ENCODE data around the gene SLC16A12. TPM values are rescaled to one million over a fixed set of nuclear protein-coding genes. Genes with fewer than 3 reads are reported as not detected.
A peak's percentile ranks its signal among the peaks of the same experiment; 100 is the strongest.

Gene SLC16A12
- total RNA-seq, 1 donor from 2014 or later, result 1.9 TPM

DNA sequence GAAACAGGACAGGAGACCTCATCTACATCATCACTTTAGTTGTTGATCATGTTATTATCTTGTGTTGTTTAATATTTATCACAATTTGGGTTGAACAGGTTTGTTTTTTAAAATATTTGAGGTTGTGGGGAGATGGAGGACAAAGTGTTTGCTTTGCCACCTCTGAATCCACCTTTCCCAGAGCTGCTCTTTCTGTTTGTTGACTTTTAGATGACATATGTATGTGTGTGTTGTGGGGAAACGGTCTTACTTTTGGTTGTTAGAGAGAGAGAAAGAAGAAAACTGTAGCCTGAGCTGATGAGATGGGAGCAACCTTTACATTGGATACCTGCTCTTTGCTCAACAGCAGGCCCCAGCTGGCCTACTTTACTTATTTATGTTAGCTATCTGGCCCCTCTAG lies 19.0 kb upstream of the SLC16A12 start:
- no peak for DNase-seq
- intact Hi-C loops (cut with DNase I), result no loop called here
- H3K4me1 ChIP-seq, result no peaks in the 10 kb centered on the region
- TF ChIP-seq, protein P1, sequence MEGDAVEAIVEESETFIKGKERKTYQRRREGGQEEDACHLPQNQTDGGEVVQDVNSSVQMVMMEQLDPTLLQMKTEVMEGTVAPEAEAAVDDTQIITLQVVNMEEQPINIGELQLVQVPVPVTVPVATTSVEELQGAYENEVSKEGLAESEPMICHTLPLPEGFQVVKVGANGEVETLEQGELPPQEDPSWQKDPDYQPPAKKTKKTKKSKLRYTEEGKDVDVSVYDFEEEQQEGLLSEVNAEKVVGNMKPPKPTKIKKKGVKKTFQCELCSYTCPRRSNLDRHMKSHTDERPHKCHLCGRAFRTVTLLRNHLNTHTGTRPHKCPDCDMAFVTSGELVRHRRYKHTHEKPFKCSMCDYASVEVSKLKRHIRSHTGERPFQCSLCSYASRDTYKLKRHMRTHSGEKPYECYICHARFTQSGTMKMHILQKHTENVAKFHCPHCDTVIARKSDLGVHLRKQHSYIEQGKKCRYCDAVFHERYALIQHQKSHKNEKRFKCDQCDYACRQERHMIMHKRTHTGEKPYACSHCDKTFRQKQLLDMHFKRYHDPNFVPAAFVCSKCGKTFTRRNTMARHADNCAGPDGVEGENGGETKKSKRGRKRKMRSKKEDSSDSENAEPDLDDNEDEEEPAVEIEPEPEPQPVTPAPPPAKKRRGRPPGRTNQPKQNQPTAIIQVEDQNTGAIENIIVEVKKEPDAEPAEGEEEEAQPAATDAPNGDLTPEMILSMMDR (IDR thresholded peaks at IDR 0.05), result no peak
- H3K27ac ChIP-seq, result no peak overlapping the region
- no peaks in the 10 kb centered on the region for H3K36me3 ChIP-seq
- H3K4me3 ChIP-seq, result no peak overlapping the region
- H3K27me3 ChIP-seq, result no peaks in the 10 kb centered on the region
- ATAC-seq, result no peak
- no peaks in the 10 kb centered on the region for H3K9me3 ChIP-seq

DNA sequence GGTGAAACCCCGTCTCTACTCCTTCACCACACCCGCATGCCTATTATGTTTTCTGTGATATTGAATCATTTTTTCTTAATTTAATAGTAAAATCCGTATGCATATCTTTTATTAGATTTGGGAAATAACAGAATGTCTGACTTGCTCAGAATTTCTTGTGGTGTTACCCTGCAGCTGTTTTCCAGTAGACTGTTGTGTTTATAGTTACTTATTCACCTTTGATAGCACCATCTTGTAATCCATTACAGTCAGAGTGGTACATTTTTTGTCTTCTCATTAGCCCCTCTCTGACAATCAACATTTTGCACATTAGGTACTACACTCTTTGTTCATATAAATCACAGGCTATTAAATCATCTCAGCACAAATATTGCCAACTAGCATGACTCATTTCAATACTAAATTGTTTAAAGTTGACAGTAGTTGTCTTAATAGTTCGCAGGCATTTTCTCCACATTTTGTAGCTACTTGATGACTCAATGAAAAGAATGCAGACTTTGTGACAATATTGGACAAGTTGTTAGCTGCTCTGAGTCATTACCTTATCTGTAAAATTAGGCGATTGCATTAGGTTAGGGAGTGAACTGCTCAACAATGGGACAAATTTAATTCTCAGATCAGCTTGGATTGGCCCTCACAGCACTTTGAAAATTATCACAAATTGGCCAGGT lies 17.8 kb upstream of the SLC16A12 start:
- Histone ChIP-seq H3K4me1 (no peaks in the 10 kb centered on the region), H3K27me3 (no peaks in the 10 kb centered on the region), H3K9me3 (no peaks in the 10 kb centered on the region), H3K27ac (no peak overlapping the region), H3K36me3 (no peaks in the 10 kb centered on the region), H3K4me3 (no peak overlapping the region)
- intact Hi-C loops (cut with DNase I), result no loop called here
- DNase-seq (no peak), ATAC-seq (no peak)
- TF ChIP-seq, protein P1 (IDR thresholded peaks at IDR 0.05), result no peak

DNA sequence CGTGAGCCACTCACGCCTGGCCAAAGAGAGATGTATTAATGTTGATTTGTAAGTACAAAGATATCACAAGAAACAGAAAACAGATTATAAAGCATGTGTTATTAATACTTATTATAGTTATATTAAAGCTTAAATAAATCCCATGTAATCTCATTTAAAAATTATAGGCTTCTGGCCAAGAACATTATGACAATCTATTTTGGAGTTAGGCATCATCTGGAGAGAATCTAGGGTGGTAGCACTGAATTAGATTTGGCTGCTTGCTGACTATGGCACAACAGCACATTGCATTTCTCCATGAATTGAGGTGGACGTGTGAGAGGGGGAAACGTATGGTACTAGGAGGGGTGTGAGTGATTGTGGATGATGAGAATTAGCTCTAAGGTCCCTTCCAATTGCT lies 16.8 kb upstream of the SLC16A12 start:
- Histone ChIP-seq H3K36me3 (no peaks in the 10 kb centered on the region), H3K4me1 (no peaks in the 10 kb centered on the region), H3K4me3 (no peak overlapping the region), H3K9me3 (no peaks in the 10 kb centered on the region), H3K27ac (no peak overlapping the region), H3K27me3 (no peaks in the 10 kb centered on the region)
- TF ChIP-seq, protein P1 (IDR thresholded peaks at IDR 0.05), result no peak
- intact Hi-C loops (cut with DNase I), result no loop called here
- no peak for DNase-seq
- no peak for ATAC-seq

DNA sequence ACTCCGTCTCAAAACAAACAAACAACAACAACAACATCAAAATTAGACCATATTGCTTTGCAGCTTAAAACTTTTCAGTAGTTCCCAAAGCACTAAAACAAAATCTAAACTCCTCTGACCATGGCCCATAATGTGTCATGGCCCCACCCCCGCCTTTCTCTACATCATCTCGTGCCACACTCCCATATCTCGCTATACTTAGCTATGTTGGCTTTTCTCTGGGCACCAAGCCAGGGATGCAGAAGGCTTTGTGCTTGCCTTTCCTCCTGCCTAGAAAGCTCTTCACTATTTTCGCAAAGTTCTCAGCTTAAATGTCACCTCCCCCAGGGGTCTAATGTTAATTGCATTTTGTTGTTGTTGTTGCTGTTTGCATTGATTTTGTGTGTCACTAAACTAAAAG lies 15.1 kb upstream of the SLC16A12 start:
- TF ChIP-seq, protein P1 (IDR thresholded peaks at IDR 0.05), result no peak
- H3K9me3 ChIP-seq, result no peaks in the 10 kb centered on the region
- DNase-seq (no peak), ATAC-seq (no peak)
- no peaks in the 10 kb centered on the region for H3K36me3 ChIP-seq
- intact Hi-C loops (cut with DNase I), result no loop called here
- H3K4me1 ChIP-seq, result no peaks in the 10 kb centered on the region
- no peak overlapping the region for H3K27ac ChIP-seq
- H3K27me3 ChIP-seq, result no peaks in the 10 kb centered on the region
- H3K4me3 ChIP-seq, result no peak overlapping the region

DNA sequence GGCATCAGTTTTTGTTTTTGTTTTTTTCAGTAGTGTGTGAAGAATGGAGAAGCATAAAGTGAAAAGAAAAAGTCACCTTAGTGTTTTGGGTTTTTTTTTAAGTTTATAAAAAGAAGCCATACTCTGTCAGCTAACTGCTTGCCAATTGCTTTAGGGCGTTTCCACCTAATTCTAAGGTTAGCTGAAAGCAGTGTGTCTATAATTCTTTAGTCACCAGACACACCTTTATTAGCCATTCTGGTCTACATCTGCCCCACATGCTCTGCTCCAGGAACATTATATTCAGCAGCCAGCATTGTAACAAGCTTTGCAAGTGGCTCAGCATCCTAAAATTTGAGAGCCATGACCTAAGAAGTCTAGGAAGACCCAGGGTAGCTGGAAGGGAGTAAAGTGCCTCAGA lies 14.1 kb upstream of the SLC16A12 start:
- TF ChIP-seq, protein P1 (IDR thresholded peaks at IDR 0.05), result no peak
- DNase-seq (no peak), ATAC-seq (no peak)
- intact Hi-C loops (cut with DNase I), result no loop called here
- Histone ChIP-seq H3K4me3 (no peak overlapping the region), H3K27me3 (no peaks in the 10 kb centered on the region), H3K27ac (no peak overlapping the region), H3K4me1 (no peaks in the 10 kb centered on the region), H3K9me3 (no peaks in the 10 kb centered on the region), H3K36me3 (no peaks in the 10 kb centered on the region)

DNA sequence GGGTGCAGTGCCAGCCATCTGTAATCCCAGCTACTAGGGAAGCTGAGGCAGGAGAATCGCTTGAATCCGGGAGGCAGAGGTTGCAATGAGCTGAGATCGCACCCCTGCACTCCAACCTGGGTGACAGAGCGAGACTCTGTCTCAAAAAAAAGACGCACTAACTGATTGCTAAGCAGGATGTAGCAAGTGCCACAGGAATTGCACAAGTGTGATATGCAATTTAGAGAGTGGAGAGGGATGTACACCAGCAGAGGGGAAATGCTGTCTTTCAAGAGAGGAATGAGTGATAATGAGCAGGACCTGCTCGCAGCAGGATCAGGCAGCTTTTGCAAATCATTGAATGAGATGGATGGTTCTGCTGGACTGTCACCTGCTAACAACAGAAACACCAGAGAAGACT lies 13.3 kb upstream of the SLC16A12 start:
- TF ChIP-seq, protein P1 (IDR thresholded peaks at IDR 0.05), result no peak
- H3K27ac ChIP-seq, result no peak overlapping the region
- no peaks in the 10 kb centered on the region for H3K9me3 ChIP-seq
- ATAC-seq, result peak; percentile 46
- intact Hi-C loops (cut with DNase I), result no loop called here
- no peak for DNase-seq
- H3K4me3 ChIP-seq, result no peak overlapping the region
- H3K4me1 ChIP-seq, result no peaks in the 10 kb centered on the region
- H3K27me3 ChIP-seq, result no peaks in the 10 kb centered on the region
- no peaks in the 10 kb centered on the region for H3K36me3 ChIP-seq

Data from upper lobe of right lung (tissue), 1 donor.